ENCODE measurements around the gene NDOR1.

DNA sequence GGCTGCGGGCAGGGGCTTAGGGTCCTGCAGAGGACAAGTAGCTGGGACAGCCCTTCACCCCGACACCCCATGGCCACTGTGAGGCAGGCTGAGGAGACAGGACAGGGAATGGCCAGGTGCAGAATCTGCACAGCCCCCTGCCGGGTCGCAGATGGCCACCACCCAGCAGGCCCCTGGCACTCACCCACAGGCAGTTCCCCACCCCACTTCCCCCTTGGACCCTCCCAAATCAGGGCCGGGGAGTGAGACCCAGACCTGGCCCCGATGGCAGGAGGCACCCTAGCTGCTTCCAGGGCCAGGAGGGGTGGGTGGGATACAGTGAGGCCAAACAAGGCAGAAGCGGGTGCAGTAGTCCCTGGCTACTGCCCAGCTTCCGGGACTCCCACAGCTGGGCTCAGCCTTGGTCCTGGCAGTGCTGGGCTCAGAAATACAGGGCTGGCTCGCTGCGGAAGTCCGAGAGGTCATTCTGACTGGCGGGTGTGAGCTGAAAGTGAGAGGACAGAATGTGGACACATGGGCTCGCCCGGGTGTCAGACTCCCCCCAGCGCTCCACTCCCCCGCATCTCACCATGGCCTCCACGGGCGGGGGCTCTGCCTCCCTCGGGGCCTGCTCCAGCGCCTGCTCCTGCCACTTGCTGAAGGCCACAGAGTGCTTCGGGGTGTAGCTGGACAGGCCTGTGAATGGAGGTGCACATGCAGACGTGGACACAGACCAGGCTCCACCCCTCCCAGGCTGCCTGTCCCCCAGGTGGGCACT is 13.6 kb upstream of the NDOR1 start:
- TF ChIP-seq, protein P1, sequence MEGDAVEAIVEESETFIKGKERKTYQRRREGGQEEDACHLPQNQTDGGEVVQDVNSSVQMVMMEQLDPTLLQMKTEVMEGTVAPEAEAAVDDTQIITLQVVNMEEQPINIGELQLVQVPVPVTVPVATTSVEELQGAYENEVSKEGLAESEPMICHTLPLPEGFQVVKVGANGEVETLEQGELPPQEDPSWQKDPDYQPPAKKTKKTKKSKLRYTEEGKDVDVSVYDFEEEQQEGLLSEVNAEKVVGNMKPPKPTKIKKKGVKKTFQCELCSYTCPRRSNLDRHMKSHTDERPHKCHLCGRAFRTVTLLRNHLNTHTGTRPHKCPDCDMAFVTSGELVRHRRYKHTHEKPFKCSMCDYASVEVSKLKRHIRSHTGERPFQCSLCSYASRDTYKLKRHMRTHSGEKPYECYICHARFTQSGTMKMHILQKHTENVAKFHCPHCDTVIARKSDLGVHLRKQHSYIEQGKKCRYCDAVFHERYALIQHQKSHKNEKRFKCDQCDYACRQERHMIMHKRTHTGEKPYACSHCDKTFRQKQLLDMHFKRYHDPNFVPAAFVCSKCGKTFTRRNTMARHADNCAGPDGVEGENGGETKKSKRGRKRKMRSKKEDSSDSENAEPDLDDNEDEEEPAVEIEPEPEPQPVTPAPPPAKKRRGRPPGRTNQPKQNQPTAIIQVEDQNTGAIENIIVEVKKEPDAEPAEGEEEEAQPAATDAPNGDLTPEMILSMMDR (IDR thresholded peaks at IDR 0.05; ENCODE audit: low read length) = no peak
- no peak for TF ChIP-seq EZH2 (IDR thresholded peaks at IDR 0.05; ENCODE audit: borderline replicate concordance, low read length)

All from OCI-LY1 (cell line).